Neural progenitor cell (in vitro differentiated cells): ENCODE data around the gene TMEM165. TPM values are rescaled to one million over a fixed set of nuclear protein-coding genes. Genes with fewer than 3 reads are reported as not detected.

ENCODE experiments used
- DNase-seq: peaks from one replicate; pipeline ENCODE4 v3.0.0-alpha.2; 2016; ENCODE audit warnings: low spot score
- H2AFZ ChIP-seq: fragments of 200-600 bp; sonication (generic); replicated peaks from 2 replicates; pipeline ENCODE4 v1.6.1; 2016; ENCODE audit warnings: antibody characterized with exemption
- H3F3A ChIP-seq: fragments of 200-600 bp; sonication (generic); 2 replicates; pipeline ENCODE4 v1.6.1; 2016; ENCODE audit warnings: antibody characterized with exemption, low read depth
- H3K27ac ChIP-seq: fragments of 200-600 bp; sonication (generic); 2 replicates; pipeline ENCODE4 v1.5.1; 2016; ENCODE audit warnings: mild to moderate bottlenecking
- H3K27me3 ChIP-seq: fragments of 200-600 bp; sonication (generic); 2 replicates; pipeline ENCODE4 v1.6.1; 2016; ENCODE audit warnings: mild to moderate bottlenecking, moderate library complexity
- H3K36me3 ChIP-seq: fragments of 200-600 bp; sonication (generic); 2 replicates; pipeline ENCODE4 v1.5.1; 2016
- H3K4me1 ChIP-seq: fragments of 200-600 bp; sonication (generic); 2 replicates; pipeline ENCODE4 v1.6.1; 2016; ENCODE audit warnings: mixed run types
- H3K4me2 ChIP-seq: fragments of 200-600 bp; sonication (generic); 2 replicates; pipeline ENCODE4 v1.6.1; 2016
- H3K4me3 ChIP-seq: fragments of 200-600 bp; sonication (generic); 2 replicates; pipeline ENCODE4 v1.5.1; 2016
- H3K79me2 ChIP-seq: fragments of 200-600 bp; sonication (generic); 2 replicates; pipeline ENCODE4 v1.6.1; 2016; ENCODE audit warnings: low read depth
- H3K9ac ChIP-seq: fragments of 200-600 bp; sonication (generic); 2 replicates; pipeline ENCODE4 v1.6.1; 2016
- H3K9me3 ChIP-seq: fragments of 200-600 bp; sonication (generic); 2 replicates; pipeline ENCODE4 v1.5.1; 2016; ENCODE audit warnings: low read depth
- H4K20me1 ChIP-seq: fragments of 200-600 bp; sonication (generic); 2 replicates; pipeline ENCODE4 v1.6.1; 2016; ENCODE audit warnings: low read depth
- H3K27ac Mint-ChIP-seq: 3 replicates; pipeline ENCODE4 v1.8.0; 2021; ENCODE audit warnings: mixed read lengths
- H3K27me3 Mint-ChIP-seq: 2 replicates; pipeline ENCODE4 v1.8.0; 2022; ENCODE audit warnings: low read depth, mild to moderate bottlenecking, inconsistent platforms, moderate library complexity, mixed read lengths; ENCODE audit not compliant: insufficient read depth
- H3K36me3 Mint-ChIP-seq: 3 replicates; pipeline ENCODE4 v1.8.0; 2021; ENCODE audit warnings: mixed read lengths
- H3K4me1 Mint-ChIP-seq: 3 replicates; pipeline ENCODE4 v1.8.0; 2021; ENCODE audit warnings: mixed read lengths
- H3K4me3 Mint-ChIP-seq: 3 replicates; pipeline ENCODE4 v1.8.0; 2021; ENCODE audit warnings: mild to moderate bottlenecking, moderate library complexity, mixed read lengths
- H3K9me3 Mint-ChIP-seq: 3 replicates; pipeline ENCODE4 v1.8.0; 2020; ENCODE audit warnings: mixed read lengths
- CTCF ChIP-seq: fragments of 200-600 bp; sonication (generic); IDR thresholded peaks from 2 replicates; pipeline ENCODE4 v1.5.1; 2017; ENCODE audit warnings: antibody characterized with exemption, mild to moderate bottlenecking
- EZH2 ChIP-seq: fragments of 200-600 bp; sonication (generic); IDR thresholded peaks from 2 replicates; pipeline ENCODE4 v1.6.1; 2017; ENCODE audit warnings: antibody characterized with exemption, mild to moderate bottlenecking, moderate library complexity
- EZH2phosphoT487 ChIP-seq: fragments of 200-600 bp; sonication (generic); IDR thresholded peaks from 2 replicates; pipeline ENCODE4 v1.6.1; 2017; ENCODE audit warnings: antibody characterized with exemption
- total RNA-seq: library from RNA; depleted of rRNA; stranded (reverse); fragments of >200 nt; gene quantifications from 2 replicates; pipeline ENCODE4 v1.2.3, GENCODE V29; 2015; ENCODE audit warnings: low replicate concordance

The TMEM165 gene
- total RNA-seq, 1 donor from 2014 or later: 110 TPM

GRCh38 chr4:55437823-55438222 is 42.1 kb downstream of the TMEM165 start:
- no peaks in the 10 kb centered on the region for H3K4me1 ChIP-seq
- H3F3A ChIP-seq: peaks cover 13% of the 10 kb centered on the region
- no peak for TF ChIP-seq CTCF
- TF ChIP-seq EZH2phosphoT487: no peak
- no peak for TF ChIP-seq EZH2
- Mint-ChIP-seq H3K9me3 (no peaks in the 10 kb centered on the region), H3K27ac (no peak overlapping the region), H3K27me3 (no peaks in the 10 kb centered on the region), H3K4me1 (no peaks in the 10 kb centered on the region), H3K4me3 (no peak overlapping the region), H3K36me3 (peaks cover 33% of the 10 kb centered on the region)
- no peak overlapping the region for H3K4me3 ChIP-seq
- no peaks in the 10 kb centered on the region for H3K79me2 ChIP-seq
- H2AFZ ChIP-seq: no peak overlapping the region
- no peaks in the 10 kb centered on the region for H4K20me1 ChIP-seq
- H3K27me3 ChIP-seq: no peaks in the 10 kb centered on the region
- no peak overlapping the region for H3K27ac ChIP-seq
- no peak for DNase-seq
- no peaks in the 10 kb centered on the region for H3K9me3 ChIP-seq
- H3K4me2 ChIP-seq: no peak overlapping the region
- no peak overlapping the region for H3K9ac ChIP-seq
- H3K36me3 ChIP-seq: peaks cover 5% of the 10 kb centered on the region

GRCh38 chr4:55438314-55438713 is 42.6 kb downstream of the TMEM165 start:
- Histone ChIP-seq H3K4me2 (no peak overlapping the region), H3K9me3 (no peaks in the 10 kb centered on the region), H3K27me3 (no peaks in the 10 kb centered on the region), H3K9ac (no peak overlapping the region), H3F3A (peaks cover 9% of the 10 kb centered on the region), H3K36me3 (peaks cover 5% of the 10 kb centered on the region), H3K4me3 (no peak overlapping the region), H3K27ac (no peak overlapping the region), H3K79me2 (no peaks in the 10 kb centered on the region), H2AFZ (no peak overlapping the region), H4K20me1 (no peaks in the 10 kb centered on the region), H3K4me1 (no peaks in the 10 kb centered on the region)
- Mint-ChIP-seq H3K4me1 (no peaks in the 10 kb centered on the region), H3K36me3 (peaks cover 33% of the 10 kb centered on the region), H3K27ac (no peak overlapping the region), H3K9me3 (no peaks in the 10 kb centered on the region), H3K4me3 (no peak overlapping the region), H3K27me3 (no peaks in the 10 kb centered on the region)
- DNase-seq: no peak
- no peak for TF ChIP-seq EZH2
- no peak for TF ChIP-seq EZH2phosphoT487
- no peak for TF ChIP-seq CTCF

- no peaks in the 10 kb centered on the region for H3K9me3 ChIP-seq
- H4K20me1 ChIP-seq: no peaks in the 10 kb centered on the region
- H3K27me3 Mint-ChIP-seq: no peaks in the 10 kb centered on the region
- no peak for TF ChIP-seq CTCF
- TF ChIP-seq EZH2phosphoT487: no peak
- no peak for TF ChIP-seq EZH2
- H3K27ac ChIP-seq: no peak overlapping the region
- peaks cover 36% of the 10 kb centered on the region for H3K36me3 Mint-ChIP-seq
- H2AFZ ChIP-seq: no peak overlapping the region
- H3F3A ChIP-seq: peaks cover 9% of the 10 kb centered on the region
- H3K4me1 ChIP-seq: no peaks in the 10 kb centered on the region
- H3K27me3 ChIP-seq: no peaks in the 10 kb centered on the region
- no peak for DNase-seq
- H3K9ac ChIP-seq: no peak overlapping the region
- H3K36me3 ChIP-seq: no peaks in the 10 kb centered on the region
- H3K9me3 Mint-ChIP-seq: no peaks in the 10 kb centered on the region
- no peak overlapping the region for H3K4me3 ChIP-seq
- no peak overlapping the region for H3K4me2 ChIP-seq
- H3K4me3 Mint-ChIP-seq: no peak overlapping the region
- H3K4me1 Mint-ChIP-seq: no peaks in the 10 kb centered on the region
- H3K27ac Mint-ChIP-seq: no peak overlapping the region
- H3K79me2 ChIP-seq: no peaks in the 10 kb centered on the region
These were observed 43.3 kb downstream of the TMEM165 start for GRCh38 chr4:55439023-55439422.

- Mint-ChIP-seq H3K27me3 (no peaks in the 10 kb centered on the region), H3K27ac (no peak overlapping the region), H3K4me3 (no peak overlapping the region), H3K4me1 (no peaks in the 10 kb centered on the region), H3K36me3 (peaks cover 33% of the 10 kb centered on the region), H3K9me3 (no peaks in the 10 kb centered on the region)
- Histone ChIP-seq H3K9ac (no peak overlapping the region), H3K36me3 (peaks cover 7% of the 10 kb centered on the region), H3K9me3 (no peaks in the 10 kb centered on the region), H3F3A (peaks cover under 1% of the 10 kb centered on the region), H3K27ac (no peak overlapping the region), H2AFZ (no peak overlapping the region), H3K4me2 (no peak overlapping the region), H3K79me2 (no peaks in the 10 kb centered on the region), H3K4me3 (no peak overlapping the region), H3K4me1 (no peaks in the 10 kb centered on the region), H4K20me1 (no peaks in the 10 kb centered on the region), H3K27me3 (no peaks in the 10 kb centered on the region)
- no peak for TF ChIP-seq EZH2phosphoT487
- no peak for TF ChIP-seq EZH2
- no peak for TF ChIP-seq CTCF
- DNase-seq: no peak
These were observed 45.0 kb downstream of the TMEM165 start for GRCh38 chr4:55440786-55441185.
